HG03097 (cell line): Measurements from ENCODE around the gene INTS11.
"Not testable (repeated sequence)": the region's sequence is repeated elsewhere in the genome, so short reads cannot be mapped to it uniquely, and the experiment has no call there.

Experiments
- ATAC-seq: cut with Tn5 transposase; IDR thresholded peaks from one replicate; pipeline ENCODE4 v1.9.1; 2021; ENCODE audit not compliant: unreplicated experiment, low FRiP score

INTS11 gene

GRCh38 chr1:1324524-1325287 lies at the start of gene INTS11, which contains the start of gene CPTP:
Gene INTS11 (minus strand): TSS chr1:1324660. CDS start chr1:1324608, 52 bp downstream.
Gene CPTP (plus strand): TSS chr1:1324802. CDS start chr1:1326911, 2,109 bp downstream.
- peak; percentile 52 for ATAC-seq

- no peak for ATAC-seq
These were observed 49.5 kb upstream of the INTS11 start for GRCh38 chr1:1373815-1374588.

GRCh38 chr1:1373051-1373814 lies 48.8 kb upstream of the INTS11 start:
- ATAC-seq, result no peak

GRCh38 chr1:1371746-1372711 lies 47.6 kb upstream of the INTS11 start:
- no peak for ATAC-seq

- no peak for ATAC-seq
These were observed 46.9 kb upstream of the INTS11 start for GRCh38 chr1:1371364-1371745.

GRCh38 chr1:1370771-1371300 lies 46.4 kb upstream of the INTS11 start:
- no peak for ATAC-seq

- ATAC-seq, result not testable (repeated sequence)
These were observed 45.6 kb upstream of the INTS11 start for GRCh38 chr1:1370094-1370493.

GRCh38 chr1:1367315-1367714 lies 42.9 kb upstream of the INTS11 start:
- ATAC-seq, result no peak

- ATAC-seq, result no peak
These were observed 42.2 kb upstream of the INTS11 start for GRCh38 chr1:1366699-1367066.

GRCh38 chr1:1365875-1366698 lies 41.6 kb upstream of the INTS11 start:
- no peak for ATAC-seq

GRCh38 chr1:1364266-1364665 lies 39.8 kb upstream of the INTS11 start:
- ATAC-seq, result no peak

- ATAC-seq, result no peak
These were observed 37.5 kb upstream of the INTS11 start for GRCh38 chr1:1361982-1362423.

GRCh38 chr1:1361233-1361981 lies 36.9 kb upstream of the INTS11 start:
- no peak for ATAC-seq

GRCh38 chr1:1360506-1361169 lies 36.2 kb upstream of the INTS11 start:
- ATAC-seq, result no peak

GRCh38 chr1:1359664-1360468 lies 35.4 kb upstream of the INTS11 start:
- no peak for ATAC-seq

- no peak for ATAC-seq
These were observed 34.8 kb upstream of the INTS11 start for GRCh38 chr1:1359308-1359663.
